Mesothelial cell of epicardium (in vitro differentiated cells): ENCODE results near the gene ACAA1. TPM values are rescaled to one million over a fixed set of nuclear protein-coding genes. Genes with fewer than 3 reads are reported as not detected.

ENCODE experiments used
- DNase-seq, 2 experiments: peaks; one replicate each; pipeline ENCODE4 v3.0.0; 2021; ENCODE audit warnings: low spot score in 2 of 2; ENCODE audit not compliant: unreplicated experiment in 2 of 2
- H3K27ac Mint-ChIP-seq: 2 replicates; pipeline ENCODE4 v1.8.0; 2021; ENCODE audit warnings: mixed read lengths
- H3K27me3 Mint-ChIP-seq: 2 replicates; pipeline ENCODE4 v1.8.0; 2021; ENCODE audit warnings: low read depth, mixed read lengths
- H3K36me3 Mint-ChIP-seq: 2 replicates; pipeline ENCODE4 v1.8.0; 2021; ENCODE audit warnings: mixed read lengths
- H3K4me1 Mint-ChIP-seq: 2 replicates; pipeline ENCODE4 v1.8.0; 2021; ENCODE audit warnings: mixed read lengths
- H3K4me3 Mint-ChIP-seq: 2 replicates; pipeline ENCODE4 v1.8.0; 2021; ENCODE audit warnings: mild to moderate bottlenecking, moderate library complexity, mixed read lengths
- H3K9me3 Mint-ChIP-seq: 2 replicates; pipeline ENCODE4 v1.8.0; 2021; ENCODE audit warnings: mixed read lengths
- total RNA-seq: library from RNA; stranded (reverse); gene quantifications from 3 replicates; pipeline ENCODE4 v1.2.1, GENCODE V29; 2021
- TF ChIP-seq, protein P1 (sequence below): fragments of 200-600 bp; sonication (generic); IDR thresholded peaks from one replicate; pipeline ENCODE4 v1.5.0; 2021; ENCODE audit warnings: antibody characterized with exemption; ENCODE audit not compliant: unreplicated experiment

Gene ACAA1
- total RNA-seq, 1 donor from 2014 or later: 57.7 TPM

DNA sequence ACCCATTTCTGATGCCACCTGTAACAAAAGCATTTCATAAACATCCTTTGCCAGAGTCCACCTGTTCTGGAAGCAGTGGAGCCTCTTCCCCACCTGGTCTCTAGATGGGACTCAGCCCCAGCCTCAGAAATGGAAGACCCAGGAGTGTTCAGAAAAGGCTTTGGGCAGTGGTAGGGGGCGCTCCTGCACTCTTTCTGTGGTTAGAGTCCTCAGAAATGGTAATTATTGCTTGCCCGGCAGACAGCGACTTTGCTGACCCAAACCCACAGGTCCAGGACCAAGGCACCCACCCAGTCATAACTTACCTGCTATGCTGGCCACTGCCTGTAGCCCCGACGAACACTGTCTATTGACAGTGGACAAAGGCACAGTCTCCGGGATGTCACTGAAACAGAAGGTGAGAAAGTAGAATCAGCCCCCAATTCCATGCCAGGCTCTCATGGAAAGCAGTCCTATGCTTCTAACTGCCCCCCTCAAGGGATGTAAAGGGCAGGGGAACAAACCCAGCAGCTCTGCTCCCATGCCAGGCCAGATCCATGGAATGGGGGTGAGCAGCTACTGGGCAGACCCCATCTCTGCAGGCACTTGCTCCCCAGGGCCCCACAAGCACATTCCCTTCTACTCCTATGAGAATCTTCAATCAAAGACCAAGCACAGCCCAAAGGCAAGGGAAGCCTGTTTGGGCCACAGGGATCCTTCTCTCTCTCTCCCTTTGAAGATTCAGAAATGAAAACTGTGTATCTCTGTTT, 5.1 kb downstream of the ACAA1 start:
- Mint-ChIP-seq H3K36me3 (peaks cover 14% of the 10 kb centered on the region), H3K9me3 (no peaks in the 10 kb centered on the region), H3K4me1 (peaks cover 33% of the 10 kb centered on the region), H3K27ac (peak overlapping the region; percentile 8), H3K27me3 (no peaks in the 10 kb centered on the region), H3K4me3 (no peak overlapping the region)
- TF ChIP-seq, protein P1, sequence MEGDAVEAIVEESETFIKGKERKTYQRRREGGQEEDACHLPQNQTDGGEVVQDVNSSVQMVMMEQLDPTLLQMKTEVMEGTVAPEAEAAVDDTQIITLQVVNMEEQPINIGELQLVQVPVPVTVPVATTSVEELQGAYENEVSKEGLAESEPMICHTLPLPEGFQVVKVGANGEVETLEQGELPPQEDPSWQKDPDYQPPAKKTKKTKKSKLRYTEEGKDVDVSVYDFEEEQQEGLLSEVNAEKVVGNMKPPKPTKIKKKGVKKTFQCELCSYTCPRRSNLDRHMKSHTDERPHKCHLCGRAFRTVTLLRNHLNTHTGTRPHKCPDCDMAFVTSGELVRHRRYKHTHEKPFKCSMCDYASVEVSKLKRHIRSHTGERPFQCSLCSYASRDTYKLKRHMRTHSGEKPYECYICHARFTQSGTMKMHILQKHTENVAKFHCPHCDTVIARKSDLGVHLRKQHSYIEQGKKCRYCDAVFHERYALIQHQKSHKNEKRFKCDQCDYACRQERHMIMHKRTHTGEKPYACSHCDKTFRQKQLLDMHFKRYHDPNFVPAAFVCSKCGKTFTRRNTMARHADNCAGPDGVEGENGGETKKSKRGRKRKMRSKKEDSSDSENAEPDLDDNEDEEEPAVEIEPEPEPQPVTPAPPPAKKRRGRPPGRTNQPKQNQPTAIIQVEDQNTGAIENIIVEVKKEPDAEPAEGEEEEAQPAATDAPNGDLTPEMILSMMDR: no peak
- DNase-seq: no peak

DNA sequence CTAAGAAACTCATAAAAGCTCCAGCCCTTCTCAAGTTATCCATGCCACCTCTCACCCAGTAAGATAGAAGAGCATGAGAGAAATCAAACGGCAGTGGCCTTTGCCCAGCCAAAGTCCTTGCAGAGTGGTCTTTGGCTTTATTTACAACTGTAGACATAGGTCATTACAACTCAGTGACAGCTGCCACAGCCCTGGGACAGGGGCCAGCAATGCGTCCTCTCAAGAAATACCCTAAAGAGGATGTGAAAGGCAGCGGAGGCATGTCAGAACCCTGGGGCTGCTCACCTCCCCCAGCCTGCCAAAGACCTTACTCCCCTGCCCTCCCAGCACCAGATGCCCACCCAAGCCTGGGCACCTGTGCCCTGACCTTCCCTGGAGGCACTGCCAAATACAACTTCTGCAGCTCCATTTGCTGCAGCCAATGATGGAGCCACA, 6.3 kb downstream of the ACAA1 start:
- Mint-ChIP-seq H3K27ac (no peak overlapping the region), H3K4me1 (peaks cover 25% of the 10 kb centered on the region), H3K4me3 (no peak overlapping the region), H3K27me3 (no peaks in the 10 kb centered on the region), H3K36me3 (peaks cover 17% of the 10 kb centered on the region), H3K9me3 (no peaks in the 10 kb centered on the region)
- TF ChIP-seq, protein P1: no peak
- DNase-seq: no peak

DNA sequence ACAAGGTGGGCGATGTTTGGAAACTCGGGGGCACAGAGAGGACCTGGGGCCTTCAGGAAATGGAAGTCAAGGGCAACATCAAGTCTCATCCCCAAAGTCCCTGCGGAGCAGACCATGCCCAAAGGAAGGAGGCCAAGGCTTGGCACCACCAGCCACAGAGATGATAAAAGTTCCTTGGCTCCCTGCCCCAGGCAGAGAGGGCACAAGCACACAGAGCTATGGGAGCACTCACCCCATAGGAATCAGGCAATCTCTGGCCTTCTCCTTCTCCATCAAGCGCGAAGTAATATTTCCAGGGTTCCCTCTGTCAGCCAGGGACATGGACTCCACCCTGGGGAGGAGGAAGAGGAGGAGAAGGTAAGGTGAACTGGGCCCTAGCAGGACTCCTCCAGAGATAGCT, 7.9 kb downstream of the ACAA1 start:
- Mint-ChIP-seq H3K4me3 (no peak overlapping the region), H3K36me3 (peaks cover 22% of the 10 kb centered on the region), H3K27me3 (no peaks in the 10 kb centered on the region), H3K27ac (no peak overlapping the region), H3K9me3 (no peaks in the 10 kb centered on the region), H3K4me1 (peaks cover 12% of the 10 kb centered on the region)
- TF ChIP-seq, protein P1: no peak
- DNase-seq: peak in 1 of 2 experiments; percentile 19

DNA sequence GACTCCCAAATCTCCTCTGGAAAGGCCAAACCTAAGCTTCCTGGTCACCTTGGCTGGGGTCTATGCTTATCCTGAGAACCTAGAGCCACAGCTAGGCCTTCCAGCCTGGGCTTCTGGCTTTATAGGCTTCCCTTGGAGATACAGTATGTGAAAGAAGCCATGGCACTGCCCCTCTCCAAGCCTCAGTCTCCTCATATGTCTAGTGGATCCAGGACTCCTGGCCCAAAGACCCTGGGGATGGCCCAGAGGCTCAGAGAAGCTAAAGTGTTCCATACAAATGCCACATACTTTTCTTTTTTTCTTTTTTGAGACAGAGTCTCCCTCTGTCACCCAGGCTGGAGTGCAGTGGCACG, 8.6 kb downstream of the ACAA1 start:
- peak in 1 of 2 experiments; percentile 16 for DNase-seq
- Mint-ChIP-seq H3K4me3 (no peak overlapping the region), H3K36me3 (peaks cover 21% of the 10 kb centered on the region), H3K27me3 (no peaks in the 10 kb centered on the region), H3K4me1 (peaks cover 5% of the 10 kb centered on the region), H3K9me3 (no peaks in the 10 kb centered on the region), H3K27ac (no peak overlapping the region)
- TF ChIP-seq, protein P1: no peak

DNA sequence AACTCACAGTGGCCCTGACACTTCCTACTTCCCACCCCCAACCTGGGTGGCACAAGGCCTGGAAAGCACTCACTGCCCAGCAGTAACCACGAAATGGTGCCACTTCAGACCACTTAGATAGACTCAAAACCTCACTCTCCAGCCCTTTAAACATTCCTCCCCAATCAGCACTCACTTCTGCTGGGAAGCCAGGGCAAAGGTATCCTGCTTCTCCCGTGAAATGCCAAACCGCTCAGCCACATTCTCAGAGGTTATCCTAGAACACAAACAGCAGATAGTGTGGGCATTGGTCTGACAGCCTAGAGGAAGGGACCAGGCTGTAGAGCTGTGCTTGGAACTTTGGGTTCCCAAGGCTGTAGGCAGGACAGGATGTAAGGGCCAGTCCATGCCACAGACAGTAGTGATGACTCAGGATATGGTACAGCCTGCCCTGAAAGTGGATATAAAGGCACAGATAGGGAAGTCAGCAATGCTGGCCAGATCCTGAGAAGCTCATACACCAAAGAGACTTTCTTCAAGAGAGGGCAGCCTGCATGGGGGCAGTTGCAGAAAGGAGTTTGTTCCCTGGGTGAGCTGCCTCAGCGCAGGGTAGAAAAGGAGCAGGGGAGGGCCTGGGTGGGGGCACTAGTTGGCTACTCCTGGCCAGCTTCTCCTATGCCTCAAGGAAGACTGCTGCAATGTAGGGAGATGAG, 9.2 kb downstream of the ACAA1 start:
- Mint-ChIP-seq H3K4me3 (no peak overlapping the region), H3K27me3 (no peaks in the 10 kb centered on the region), H3K9me3 (no peaks in the 10 kb centered on the region), H3K27ac (no peak overlapping the region), H3K36me3 (peaks cover 26% of the 10 kb centered on the region), H3K4me1 (no peaks in the 10 kb centered on the region)
- TF ChIP-seq, protein P1: no peak
- peak in 1 of 2 experiments; percentile 9 for DNase-seq
